ENCODE data around the gene C2orf80. TPM values are rescaled to one million over a fixed set of nuclear protein-coding genes. Genes with fewer than 3 reads are reported as not detected.
"Not testable (repeated sequence)": the region's sequence is repeated elsewhere in the genome, so short reads cannot be mapped to it uniquely, and the experiment has no call there.

Gene C2orf80
- total RNA-seq, 1 experiment from 2014 or later = not detected

DNA sequence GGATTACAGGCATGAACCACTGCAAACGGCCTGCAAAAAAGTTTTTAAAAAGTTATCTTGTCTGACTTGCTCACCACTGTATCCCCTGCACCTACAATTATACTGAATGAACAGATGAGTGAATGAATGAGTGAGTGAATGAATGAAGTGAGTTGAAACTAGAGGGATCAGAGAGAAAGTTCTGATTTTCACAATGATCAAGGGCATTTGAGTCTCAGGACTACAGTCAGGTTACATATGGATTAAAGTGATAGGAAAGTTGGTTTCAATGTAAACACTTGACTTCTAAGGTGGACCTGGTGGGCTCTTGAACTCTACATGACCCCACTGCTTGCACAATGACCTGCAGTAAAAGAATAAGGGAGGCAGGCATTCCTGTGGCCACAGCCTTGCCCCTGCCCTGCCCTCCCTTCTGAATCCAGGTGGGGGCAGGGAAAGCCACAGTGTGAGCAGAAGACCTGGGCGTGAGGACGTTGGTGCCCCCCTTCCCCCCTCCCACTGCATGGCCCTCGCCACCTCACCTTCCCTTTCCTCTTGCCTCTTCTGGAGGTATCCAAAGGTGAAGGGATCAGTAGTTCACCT lies 10.7 kb downstream of the C2orf80 start:
- no peak for DNase-seq (ENCODE audit: low spot score)

DNA sequence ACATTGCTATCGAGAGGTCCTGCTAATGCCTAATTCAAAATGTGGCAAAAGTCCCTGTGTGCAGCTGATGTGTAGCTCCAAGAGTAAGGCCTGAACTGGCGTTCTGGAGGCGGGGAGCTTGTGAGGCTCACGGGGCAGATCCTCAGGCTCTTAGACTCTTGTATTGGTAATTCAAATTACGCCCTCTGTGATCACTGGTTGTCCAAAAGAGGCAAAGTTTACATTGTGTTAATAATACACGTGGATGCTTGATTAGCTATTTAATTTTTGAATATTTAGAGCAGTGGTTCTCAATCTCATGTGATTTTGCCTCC lies 14.0 kb downstream of the C2orf80 start:
- no peak for DNase-seq (ENCODE audit: low spot score)

DNA sequence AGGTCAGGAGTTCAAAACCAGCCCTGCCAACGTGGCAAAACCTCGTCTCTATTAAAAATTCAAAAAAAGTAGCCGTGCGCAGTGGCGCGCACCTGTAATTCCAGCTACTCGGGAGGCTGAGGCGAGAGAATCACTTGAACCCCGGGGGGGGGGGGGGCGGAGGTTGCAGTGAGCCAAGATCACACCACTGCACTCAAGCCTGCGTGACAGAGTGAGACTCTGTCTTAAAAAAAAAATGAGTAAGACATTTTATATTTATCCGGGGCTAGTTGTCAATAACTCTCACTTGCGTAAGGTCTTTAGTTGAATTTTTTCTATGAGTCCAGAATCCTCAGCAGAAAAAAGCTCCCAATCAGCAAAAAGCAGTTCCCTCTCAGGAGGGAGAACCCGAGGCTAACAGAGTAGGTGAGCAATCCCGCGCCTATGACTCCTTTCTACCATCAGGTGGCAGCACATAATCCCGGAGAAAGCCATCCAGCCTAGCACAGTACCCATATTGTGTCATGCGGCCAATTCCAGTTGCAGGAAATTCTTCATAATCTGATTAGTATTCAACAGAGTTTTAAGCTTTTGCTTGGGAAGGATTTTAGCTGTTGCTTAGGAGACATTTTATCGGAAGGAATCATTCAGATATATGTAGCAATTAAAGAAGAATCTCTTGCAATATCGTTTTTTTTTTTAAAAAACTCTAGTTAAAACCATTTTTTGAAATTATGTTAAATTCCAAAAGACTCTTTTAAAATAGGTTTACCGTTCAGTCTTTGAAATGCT lies 14.6 kb downstream of the C2orf80 start:
- DNase-seq (ENCODE audit: low spot score) = peak; percentile 84

DNA sequence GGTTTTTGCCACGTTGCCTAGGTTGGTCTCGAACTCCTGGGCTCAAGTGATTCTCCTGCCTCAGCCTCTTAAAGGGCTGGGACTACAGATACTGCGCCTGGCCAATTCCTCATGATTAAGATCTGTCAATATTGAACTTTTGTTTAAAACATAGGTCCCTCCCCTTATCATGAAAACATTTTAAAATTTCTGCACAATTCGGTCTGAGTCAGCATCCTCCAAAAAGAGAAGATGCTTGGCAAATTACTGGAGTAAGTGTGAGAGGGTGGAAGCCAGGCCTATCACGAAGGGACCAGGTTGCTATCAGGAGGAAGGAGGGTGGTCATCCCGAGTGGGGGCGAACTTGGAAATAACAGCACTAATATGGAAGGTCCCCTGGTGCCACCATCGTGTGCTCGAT lies 15.7 kb downstream of the C2orf80 start:
- DNase-seq (ENCODE audit: low spot score) = no peak

DNA sequence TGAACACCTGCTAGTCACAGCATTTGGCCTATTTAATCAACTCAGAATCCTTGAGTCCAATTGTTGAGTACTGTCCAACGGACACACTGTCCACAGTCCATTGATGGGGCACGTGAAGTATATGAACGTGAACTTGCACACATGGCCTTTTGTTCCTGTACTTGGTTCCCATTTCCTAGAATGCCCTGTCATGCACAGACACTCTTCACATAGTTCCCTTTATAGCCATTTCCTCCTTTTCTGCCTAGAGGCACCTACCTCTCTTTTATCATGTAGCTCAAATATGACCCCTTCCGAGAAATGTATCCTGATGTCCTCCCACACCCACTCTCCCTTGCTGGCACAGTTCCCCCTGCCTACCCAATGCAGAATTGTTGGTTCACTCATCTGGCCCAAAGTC lies 17.7 kb downstream of the C2orf80 start:
- no peak for DNase-seq (ENCODE audit: low spot score)

DNA sequence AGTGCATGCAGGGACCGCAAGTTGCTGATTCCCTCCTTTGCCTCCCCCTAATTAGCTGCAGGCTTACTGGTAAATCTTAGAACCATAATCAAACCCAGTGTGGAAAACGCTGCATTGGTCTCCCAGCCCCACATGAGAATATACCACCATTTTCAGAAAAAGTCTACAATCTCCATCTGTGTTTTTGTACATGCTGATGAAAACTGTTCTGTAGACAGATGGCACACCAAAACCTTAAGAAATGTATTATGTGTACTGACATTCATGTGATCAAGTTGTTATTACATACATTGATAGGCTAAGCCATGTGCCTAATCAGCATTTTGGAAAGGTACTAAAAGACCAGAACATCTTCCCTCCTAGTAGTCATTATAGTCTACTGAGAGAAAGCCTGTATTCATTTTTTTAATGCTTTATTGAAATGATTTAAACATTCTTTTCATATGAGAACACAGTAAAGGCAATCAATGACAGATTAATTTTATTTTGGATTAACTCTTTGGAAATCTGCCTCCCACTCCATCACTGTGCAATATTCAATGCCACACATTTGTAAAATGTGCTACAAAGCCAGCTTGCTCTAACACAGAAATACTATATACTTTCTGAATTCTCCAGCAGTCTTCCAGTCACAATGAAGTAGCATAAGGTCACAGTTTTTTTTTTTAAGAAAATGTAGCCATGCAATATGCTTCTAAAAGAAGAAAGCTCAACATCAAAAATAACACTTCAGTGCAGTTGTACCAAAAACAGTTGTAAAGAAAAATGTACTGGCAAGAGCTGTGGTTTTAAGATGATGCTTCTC lies 24.7 kb downstream of the C2orf80 start:
- no peak for DNase-seq (ENCODE audit: low spot score)

DNA sequence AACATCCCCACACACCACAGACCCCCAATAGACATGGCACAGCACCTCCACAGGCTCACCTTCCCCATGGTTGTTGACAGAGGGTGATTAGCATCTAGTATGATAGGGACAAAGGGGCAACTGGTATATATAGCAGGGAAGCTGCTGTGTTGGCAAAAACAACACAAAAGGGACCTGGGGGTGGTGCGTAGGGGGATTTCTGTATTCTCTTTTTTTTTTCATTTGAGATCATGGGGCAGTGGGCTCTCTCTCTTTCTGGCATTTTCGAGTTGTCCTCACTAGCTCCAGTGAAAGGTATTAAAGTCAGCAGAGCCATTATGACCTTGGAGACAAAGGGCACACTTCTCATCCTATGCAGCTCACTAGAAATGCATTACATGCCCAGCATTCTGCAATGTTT lies 26.3 kb downstream of the C2orf80 start, which contains the start of gene CRYGA:
TSS of gene CRYGA (minus strand) at position 101 of the 400 bp plus-strand sequence. CDS start at position 68, 33 bp downstream.
- DNase-seq (ENCODE audit: low spot score) = no peak

DNA sequence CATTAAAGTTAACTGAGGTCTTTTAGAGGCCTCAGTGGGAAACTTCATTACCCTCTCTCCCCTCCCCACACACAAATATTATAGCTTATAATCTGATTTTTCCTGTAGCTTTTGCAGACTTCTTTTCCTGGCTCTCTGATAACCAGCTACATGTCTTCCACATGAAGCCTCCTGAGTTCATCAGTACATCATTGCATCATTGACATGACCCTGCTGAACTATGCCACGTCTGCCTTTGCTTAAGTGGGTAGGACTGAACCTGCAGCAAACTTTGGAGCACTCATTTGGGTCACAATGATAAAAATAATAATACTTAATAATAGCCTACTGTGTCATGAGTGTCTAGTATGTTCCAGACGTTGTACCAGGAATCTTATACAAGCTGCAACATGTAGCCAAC lies 33.4 kb downstream of the C2orf80 start:
- no peak for DNase-seq (ENCODE audit: low spot score)

DNA sequence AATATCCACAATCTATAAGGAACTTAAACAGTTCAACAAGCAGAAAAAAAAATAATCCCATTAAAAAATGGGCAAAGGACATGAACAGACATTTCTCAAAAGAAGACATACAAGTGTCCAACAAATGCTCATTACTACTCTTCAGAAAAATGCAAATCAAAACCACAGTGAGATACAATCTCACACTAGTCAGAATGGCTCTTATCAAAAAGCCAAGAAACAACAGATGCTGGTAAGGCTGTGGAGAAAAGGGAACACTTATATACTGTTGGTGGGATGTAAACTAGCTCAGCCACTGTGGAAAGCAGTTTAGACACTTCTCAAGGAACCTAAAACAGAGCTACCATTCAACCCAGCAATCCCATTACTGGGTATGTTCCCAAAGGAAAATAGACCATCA lies 36.7 kb downstream of the C2orf80 start:
- DNase-seq (ENCODE audit: low spot score) = no peak

DNA sequence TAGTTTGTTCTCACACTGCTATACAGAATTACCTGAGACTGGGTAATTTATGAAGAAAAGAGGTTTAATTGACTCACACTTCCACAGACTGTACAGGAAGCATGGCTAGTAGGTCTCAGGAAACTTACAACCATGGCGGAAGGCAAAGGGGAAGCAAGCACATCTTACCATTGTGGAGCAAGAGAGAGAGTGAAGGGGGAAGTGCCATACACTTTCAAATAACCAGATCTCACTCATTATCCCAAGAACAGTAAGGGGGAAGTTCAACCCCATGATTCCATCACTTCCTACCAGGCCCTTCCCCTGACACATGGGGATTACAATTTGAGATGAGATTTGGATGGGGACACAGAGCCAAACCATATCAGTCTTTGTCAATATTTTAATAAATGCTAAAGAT lies 38.9 kb downstream of the C2orf80 start:
- no peak for DNase-seq (ENCODE audit: low spot score)

DNA sequence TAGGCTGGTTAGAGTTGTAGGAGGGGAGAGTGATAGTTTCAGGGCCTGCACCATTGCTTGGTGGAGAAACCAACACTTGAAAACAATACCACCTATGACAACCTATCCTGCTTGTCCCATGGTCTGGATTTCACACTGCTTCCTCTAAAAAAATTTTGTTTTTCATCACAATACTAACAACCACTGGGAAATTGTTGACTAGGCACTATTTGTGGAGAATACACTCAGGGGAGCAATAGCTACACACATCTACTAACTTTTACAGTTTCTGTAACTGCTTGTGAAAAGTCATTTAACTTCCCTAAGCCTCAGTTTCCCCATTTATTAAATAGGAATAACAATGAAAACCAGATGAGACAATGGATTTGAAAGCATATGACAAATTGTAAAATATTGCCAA lies 39.7 kb downstream of the C2orf80 start:
- DNase-seq (ENCODE audit: low spot score) = no peak

DNA sequence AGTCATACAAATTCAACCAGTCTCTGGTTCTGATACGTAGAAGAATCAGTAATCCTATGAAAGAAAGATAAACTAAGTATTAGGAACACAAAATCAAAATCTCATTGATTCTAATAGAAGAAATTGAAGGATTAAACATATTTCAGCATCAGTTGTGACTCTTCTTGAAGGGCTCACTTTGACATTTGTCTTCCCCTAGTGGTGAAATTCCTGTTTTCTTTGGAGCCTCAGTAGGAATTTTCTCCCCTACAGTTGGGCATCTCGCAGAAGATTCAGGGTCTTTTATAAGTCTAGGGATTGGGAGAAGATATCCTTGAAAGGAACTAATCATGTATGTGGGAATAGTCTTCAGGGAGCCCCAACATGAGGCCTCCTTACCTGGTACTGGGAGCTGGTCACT lies 41.0 kb downstream of the C2orf80 start:
- DNase-seq (ENCODE audit: low spot score) = no peak

DNA sequence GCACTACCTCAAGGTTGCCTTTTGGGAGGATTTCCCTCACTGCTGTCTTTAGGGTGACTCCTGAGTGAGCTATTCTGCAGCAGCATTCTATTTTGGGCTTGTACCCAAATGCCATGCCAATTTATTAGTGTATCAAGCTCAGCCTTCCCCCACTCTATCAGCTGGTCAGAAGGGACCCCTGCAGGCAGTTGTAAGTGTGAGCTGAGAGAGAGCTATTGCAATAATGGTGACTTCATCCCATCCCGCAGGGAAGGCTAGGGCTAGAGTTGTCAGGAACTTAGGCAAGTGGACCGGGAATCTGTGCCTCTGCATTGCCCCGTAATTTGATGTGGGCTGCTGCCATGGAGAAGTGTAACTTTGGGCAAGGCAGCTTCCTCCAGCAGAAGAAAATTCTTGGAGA lies 42.1 kb downstream of the C2orf80 start:
- DNase-seq (ENCODE audit: low spot score) = no peak

DNA sequence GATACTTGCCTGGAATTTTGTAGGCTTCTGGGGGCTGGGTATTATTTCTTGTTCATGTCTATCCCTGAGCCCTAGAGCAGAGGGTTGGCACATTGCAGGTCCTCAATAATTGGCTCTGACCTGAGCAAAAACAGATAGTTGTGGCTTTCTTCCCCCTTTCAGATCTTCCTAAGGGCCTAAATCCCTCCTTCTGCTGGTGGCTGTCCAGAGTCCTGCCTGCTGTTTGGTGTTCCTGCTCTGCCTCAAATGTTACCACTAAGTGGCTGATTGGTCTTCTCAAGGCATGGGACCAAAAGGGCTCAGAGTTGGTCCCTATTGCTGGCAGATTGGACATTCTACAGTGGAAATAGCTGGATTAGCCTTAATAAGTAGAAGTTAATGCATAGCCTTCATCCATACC lies 42.8 kb downstream of the C2orf80 start:
- no peak for DNase-seq (ENCODE audit: low spot score)

DNA sequence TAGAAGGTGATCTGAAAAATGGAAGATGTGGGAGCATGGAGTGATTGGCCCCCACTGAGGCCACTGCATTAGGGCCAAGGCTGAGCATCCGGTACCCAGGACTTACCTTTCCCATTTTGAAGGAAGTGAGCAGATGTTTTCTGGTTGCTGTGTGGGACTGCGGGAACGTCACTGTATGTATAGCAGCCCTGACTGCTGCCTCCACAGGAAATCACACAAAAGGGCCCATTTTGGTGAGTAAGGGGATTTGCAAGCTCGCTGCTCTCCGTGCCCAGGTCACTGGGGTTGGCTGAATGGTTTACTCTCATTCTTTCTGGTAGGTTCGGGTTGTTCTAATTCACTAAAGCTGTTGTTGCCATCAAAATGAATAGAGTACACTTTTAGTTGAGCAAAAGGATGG lies 43.8 kb downstream of the C2orf80 start, which contains the start of gene CRYGB:
TSS of gene CRYGB (minus strand) at position 153 of the 400 bp plus-strand sequence. CDS start at position 115, 38 bp downstream.
- no peak for DNase-seq (ENCODE audit: low spot score)

DNA sequence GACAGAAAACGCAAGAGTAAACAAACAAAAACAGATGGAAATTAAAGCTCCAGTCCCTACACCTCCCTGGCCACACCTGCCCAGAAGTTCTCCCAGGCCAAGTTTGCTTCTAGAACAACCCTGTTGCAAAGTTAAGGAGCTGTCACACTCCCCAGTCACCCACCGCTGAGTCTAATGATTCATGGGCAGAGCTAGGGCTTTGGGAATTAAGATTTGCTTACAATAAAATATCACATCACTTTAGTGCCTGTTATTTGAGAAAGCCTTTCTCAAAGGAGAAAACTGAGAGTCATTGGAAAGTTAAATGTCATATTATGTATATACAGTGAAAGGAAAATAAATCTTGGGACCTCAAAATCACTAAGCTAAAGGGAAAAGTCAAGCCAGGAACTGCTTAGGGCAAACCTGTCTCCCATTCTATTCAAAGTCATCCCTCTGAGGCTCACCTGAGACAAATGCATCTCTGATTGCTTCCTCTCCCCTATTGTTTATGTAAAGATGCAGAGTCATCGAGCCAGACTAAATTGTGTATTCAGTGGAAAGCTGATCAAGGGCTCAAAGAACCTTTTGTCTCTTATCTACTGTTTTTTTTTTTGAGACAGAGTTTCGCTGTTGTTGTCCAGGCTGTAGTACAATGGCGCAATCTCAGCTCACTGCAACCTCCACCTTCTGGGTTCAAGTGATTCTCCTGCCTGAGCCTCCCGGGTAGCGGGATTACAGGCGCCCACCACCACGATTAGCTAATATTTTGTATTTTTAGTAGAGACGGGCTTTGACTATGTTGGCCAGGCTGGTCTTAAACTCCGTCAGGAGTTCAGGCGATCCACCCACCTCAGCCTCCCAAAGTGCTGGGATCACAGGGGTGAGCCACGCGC lies 46.7 kb downstream of the C2orf80 start:
- no peak for DNase-seq (ENCODE audit: low spot score)

DNA sequence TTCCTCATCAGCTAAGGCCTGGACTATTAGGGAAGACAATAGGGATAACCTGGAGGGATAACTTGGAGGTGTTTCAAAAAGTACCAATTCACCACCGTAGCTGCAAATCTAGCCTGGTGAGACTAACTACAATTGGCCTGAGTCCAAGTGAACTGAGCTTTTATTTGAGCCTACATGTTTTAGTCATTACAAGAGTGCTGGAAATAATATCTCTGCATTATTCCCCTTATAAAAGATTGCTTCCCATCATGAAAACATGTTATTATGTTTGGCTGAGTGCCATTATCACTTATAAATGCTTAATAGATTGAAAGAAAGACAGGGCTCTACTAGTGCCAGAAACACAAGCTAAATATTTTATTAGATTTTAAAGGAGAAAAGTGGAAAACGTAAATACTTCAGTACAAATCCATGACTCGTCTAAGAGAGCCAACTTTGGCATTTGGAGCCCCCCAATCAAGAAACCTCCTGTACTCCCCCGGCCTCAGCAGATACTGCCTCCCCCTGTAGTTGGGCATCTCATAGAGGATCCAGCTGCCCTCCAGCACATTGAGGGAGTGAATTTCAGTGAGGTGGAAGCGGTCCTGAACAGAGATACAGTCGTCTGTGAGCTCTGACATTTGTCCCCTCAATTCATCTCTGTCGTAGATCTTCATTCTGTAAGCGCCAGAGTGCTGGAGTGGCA lies 47.4 kb downstream of the C2orf80 start:
- no peak for DNase-seq (ENCODE audit: low spot score)

DNA sequence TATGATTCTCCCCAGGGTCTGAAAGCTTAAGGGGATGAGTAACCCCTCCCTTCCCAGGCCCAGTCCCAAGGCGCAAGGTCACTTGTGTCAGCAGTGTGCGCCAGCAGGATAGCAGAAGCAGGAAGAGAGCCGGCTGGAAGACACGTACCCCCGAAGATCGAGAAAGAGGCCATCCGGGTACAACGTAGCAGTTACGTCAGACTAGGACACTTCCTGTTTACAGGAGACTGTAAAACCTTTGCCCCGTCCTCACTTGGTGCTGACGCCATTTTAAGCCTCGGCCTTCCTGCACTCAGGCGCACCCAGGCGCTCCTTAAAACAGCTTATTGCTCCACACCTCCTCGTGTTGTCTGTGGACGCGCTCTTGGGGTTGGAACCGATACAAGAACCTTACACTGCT lies 50.4 kb downstream of the C2orf80 start:
- DNase-seq (ENCODE audit: low spot score) = no peak

DNA sequence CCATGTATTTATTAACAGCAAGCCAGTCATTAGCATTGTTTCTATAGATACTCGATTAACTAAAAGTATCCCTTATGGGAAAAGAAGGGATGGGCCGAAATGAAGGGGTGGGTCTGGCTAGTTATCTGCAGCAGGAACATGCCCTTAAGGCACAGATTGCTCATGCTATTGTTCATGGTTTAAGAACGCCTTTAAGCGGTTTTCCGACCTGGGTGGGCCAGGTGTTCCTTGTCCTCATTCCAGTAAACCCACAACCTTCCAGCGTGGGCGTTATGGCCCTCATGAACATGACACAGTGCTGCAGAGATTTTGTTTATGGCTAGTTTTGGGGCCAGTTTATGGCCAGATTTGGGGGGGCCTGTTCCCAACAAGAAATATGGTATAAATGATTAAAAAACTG lies 51.5 kb downstream of the C2orf80 start:
- DNase-seq (ENCODE audit: low spot score) = not testable (repeated sequence)

DNA sequence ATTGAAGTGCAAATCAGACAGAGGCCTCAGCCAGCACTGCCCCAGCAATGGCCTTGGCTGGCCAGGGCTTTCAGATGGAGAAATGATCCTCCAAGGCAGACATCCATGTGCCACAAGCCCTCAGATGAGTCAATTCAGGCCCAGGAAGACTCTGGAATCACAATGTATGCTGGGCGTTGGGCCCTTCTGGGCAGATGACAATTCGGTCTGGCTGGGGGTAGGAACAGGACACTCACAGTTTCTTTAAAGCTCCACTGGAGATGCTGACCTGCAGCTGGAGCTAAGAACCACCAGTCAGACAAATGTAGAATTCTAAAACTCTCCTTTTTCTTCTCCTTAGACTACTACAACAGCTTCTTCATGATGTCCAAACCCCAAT lies 53.1 kb downstream of the C2orf80 start:
- DNase-seq (ENCODE audit: low spot score) = no peak

All from A172 (cell line).